Karpas-422 (cell line): Measurements from ENCODE around the gene HSF2BP. TPM values are rescaled to one million over a fixed set of nuclear protein-coding genes. Genes with fewer than 3 reads are reported as not detected.
"Not testable (repeated sequence)": the region's sequence is repeated elsewhere in the genome, so short reads cannot be mapped to it uniquely, and the experiment has no call there.

Source experiments
- DNase-seq: peaks from one replicate; pipeline ENCODE4 v3.0.0-alpha.2; 2015
- H2AFZ ChIP-seq: fragments of 200-600 bp; sonication (generic); 2 replicates; pipeline ENCODE4 v1.6.1; 2014; ENCODE audit warnings: antibody characterized with exemption, low read length, mixed read lengths
- H3K27ac ChIP-seq: fragments of 200-600 bp; sonication (generic); 2 replicates; pipeline ENCODE4 v1.5.1; 2014; ENCODE audit warnings: mild to moderate bottlenecking, low read length, moderate library complexity
- H3K27me3 ChIP-seq: fragments of 200-600 bp; sonication (generic); 2 replicates; pipeline ENCODE4 v1.6.1; 2014; ENCODE audit warnings: low read length, mixed read lengths
- H3K36me3 ChIP-seq: fragments of 200-600 bp; sonication (generic); 2 replicates; pipeline ENCODE4 v1.6.1; 2014; ENCODE audit warnings: low read length, mixed read lengths; ENCODE audit not compliant: insufficient read depth
- H3K4me1 ChIP-seq: fragments of 200-600 bp; sonication (generic); 2 replicates; pipeline ENCODE4 v1.6.1; 2014; ENCODE audit warnings: mild to moderate bottlenecking, low read length, mixed read lengths
- H3K4me2 ChIP-seq: fragments of 200-600 bp; sonication (generic); 2 replicates; pipeline ENCODE4 v1.6.1; 2014; ENCODE audit warnings: low read length, low read depth, mild to moderate bottlenecking; ENCODE audit not compliant: poor library complexity, severe bottlenecking
- H3K4me3 ChIP-seq: fragments of 200-600 bp; sonication (generic); 2 replicates; pipeline ENCODE4 v1.5.1; 2014; ENCODE audit warnings: mild to moderate bottlenecking, antibody characterized with exemption, low read length, mixed read lengths
- H3K79me2 ChIP-seq: fragments of 200-600 bp; sonication (generic); 2 replicates; pipeline ENCODE4 v1.6.1; 2014; ENCODE audit warnings: mild to moderate bottlenecking, low read length, mixed read lengths
- H3K9ac ChIP-seq: fragments of 200-600 bp; sonication (generic); 2 replicates; pipeline ENCODE4 v1.6.0; 2014; ENCODE audit warnings: low read length
- H3K9me2 ChIP-seq: fragments of 200-600 bp; sonication (generic), shearing (Covaris generic); replicated peaks from 2 replicates; pipeline ENCODE4 v1.6.0; 2014; ENCODE audit warnings: mild to moderate bottlenecking, low read length, moderate library complexity; ENCODE audit not compliant: insufficient read depth
- H3K9me3 ChIP-seq: fragments of 300-700, 200-600 bp; sonication (generic); 2 replicates; pipeline ENCODE4 v1.6.1; 2014; ENCODE audit warnings: low read length, mixed read lengths
- H4K20me1 ChIP-seq: fragments of 200-600 bp; sonication (generic); 2 replicates; pipeline ENCODE4 v1.6.1; 2014; ENCODE audit warnings: mild to moderate bottlenecking, antibody characterized with exemption, low read length, low read depth; ENCODE audit not compliant: insufficient read depth
- total RNA-seq: library from RNA; depleted of rRNA; stranded (reverse); fragments of >200 nt; shearing (Covaris generic); gene quantifications from 2 replicates; pipeline ENCODE4 v1.2.3, GENCODE V29; 2014; ENCODE audit warnings: low replicate concordance

The HSF2BP gene
- total RNA-seq, 1 experiment from 2014 or later, result 0.67 TPM

DNA sequence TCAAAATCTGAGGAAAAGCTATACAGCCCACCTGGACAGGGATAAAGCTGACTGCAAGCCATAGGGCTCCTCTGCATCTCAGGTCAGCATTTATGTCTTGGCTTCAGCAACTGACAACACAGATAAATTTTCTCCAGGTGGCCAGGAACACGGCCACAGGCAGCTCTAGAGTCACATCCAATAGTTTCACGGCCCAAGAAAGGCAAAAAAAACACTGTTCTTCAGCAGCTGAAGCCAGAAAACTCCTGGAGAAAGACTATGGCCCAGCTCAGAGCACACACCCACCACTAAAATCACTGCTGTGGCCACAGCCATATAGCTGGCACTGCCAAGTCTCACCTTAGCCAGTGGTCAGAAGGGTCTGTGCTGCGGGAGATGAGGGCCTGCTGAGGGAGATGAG lies 77.8 kb downstream of the HSF2BP start:
- H3K27me3 ChIP-seq, result no peaks in the 10 kb centered on the region
- no peaks in the 10 kb centered on the region for H3K36me3 ChIP-seq
- H2AFZ ChIP-seq, result no peak overlapping the region
- no peak overlapping the region for H3K4me3 ChIP-seq
- no peaks in the 10 kb centered on the region for H4K20me1 ChIP-seq
- H3K4me2 ChIP-seq, result no peak overlapping the region
- H3K79me2 ChIP-seq, result no peaks in the 10 kb centered on the region
- no peaks in the 10 kb centered on the region for H3K9me3 ChIP-seq
- H3K27ac ChIP-seq, result no peak overlapping the region
- H3K9ac ChIP-seq, result no peak overlapping the region
- DNase-seq, result no peak
- no peaks in the 10 kb centered on the region for H3K9me2 ChIP-seq
- H3K4me1 ChIP-seq, result no peaks in the 10 kb centered on the region

DNA sequence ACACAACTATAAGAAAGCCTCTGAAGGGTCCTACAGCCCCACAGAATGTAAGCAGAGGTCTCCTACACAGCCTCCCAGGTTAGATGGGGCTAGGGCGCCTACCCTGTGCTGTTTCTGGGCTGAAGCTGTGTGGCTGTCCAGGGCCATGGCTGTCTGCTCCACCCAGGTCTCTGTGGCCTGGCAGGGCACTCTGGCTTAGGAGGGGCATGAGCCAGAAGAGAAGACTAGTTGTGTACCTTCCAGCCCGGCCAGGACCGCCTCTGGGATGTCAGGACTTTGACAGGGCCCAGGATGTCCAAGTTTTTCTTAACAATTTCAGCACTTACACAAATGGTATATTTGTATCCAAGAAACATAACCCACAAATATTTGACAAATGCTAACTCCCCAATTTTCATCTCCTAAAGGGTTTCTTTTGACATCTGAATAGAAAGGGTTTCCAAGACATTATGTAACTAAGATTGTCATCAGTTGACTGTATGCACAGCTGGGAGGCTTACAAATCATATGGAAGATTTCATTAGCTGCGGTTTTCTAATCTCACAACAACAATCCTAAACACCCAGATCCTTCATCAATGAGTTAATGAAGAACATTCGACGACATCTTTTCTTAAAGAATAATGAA lies 80.5 kb downstream of the HSF2BP start:
- Histone ChIP-seq H3K4me2 (no peak overlapping the region), H3K27ac (no peak overlapping the region), H3K79me2 (no peaks in the 10 kb centered on the region), H3K27me3 (no peaks in the 10 kb centered on the region), H3K9me3 (no peaks in the 10 kb centered on the region), H2AFZ (no peak overlapping the region), H4K20me1 (no peaks in the 10 kb centered on the region), H3K36me3 (no peaks in the 10 kb centered on the region), H3K9me2 (no peaks in the 10 kb centered on the region), H3K4me3 (no peak overlapping the region), H3K4me1 (no peaks in the 10 kb centered on the region), H3K9ac (no peak overlapping the region)
- DNase-seq, result no peak

GRCh38 chr21:43575473-43575844 lies 83.8 kb downstream of the HSF2BP start:
- DNase-seq, result no peak
- no peaks in the 10 kb centered on the region for H3K79me2 ChIP-seq
- no peaks in the 10 kb centered on the region for H3K9me3 ChIP-seq
- no peak overlapping the region for H2AFZ ChIP-seq
- no peaks in the 10 kb centered on the region for H3K9me2 ChIP-seq
- H3K4me3 ChIP-seq, result no peak overlapping the region
- no peak overlapping the region for H3K27ac ChIP-seq
- no peaks in the 10 kb centered on the region for H4K20me1 ChIP-seq
- H3K36me3 ChIP-seq, result no peaks in the 10 kb centered on the region
- no peak overlapping the region for H3K9ac ChIP-seq
- no peak overlapping the region for H3K4me2 ChIP-seq
- H3K4me1 ChIP-seq, result no peaks in the 10 kb centered on the region
- H3K27me3 ChIP-seq, result no peaks in the 10 kb centered on the region

GRCh38 chr21:43574741-43575472 lies 84.4 kb downstream of the HSF2BP start:
- no peak overlapping the region for H2AFZ ChIP-seq
- H3K79me2 ChIP-seq, result no peaks in the 10 kb centered on the region
- no peak overlapping the region for H3K4me3 ChIP-seq
- no peaks in the 10 kb centered on the region for H3K27me3 ChIP-seq
- no peaks in the 10 kb centered on the region for H3K36me3 ChIP-seq
- no peak overlapping the region for H3K9ac ChIP-seq
- no peak overlapping the region for H3K4me2 ChIP-seq
- H3K27ac ChIP-seq, result no peak overlapping the region
- H3K9me2 ChIP-seq, result no peaks in the 10 kb centered on the region
- DNase-seq, result no peak
- H3K4me1 ChIP-seq, result no peaks in the 10 kb centered on the region
- no peaks in the 10 kb centered on the region for H3K9me3 ChIP-seq
- no peaks in the 10 kb centered on the region for H4K20me1 ChIP-seq

- no peak overlapping the region for H3K4me2 ChIP-seq
- H3K27me3 ChIP-seq, result no peaks in the 10 kb centered on the region
- H3K36me3 ChIP-seq, result no peaks in the 10 kb centered on the region
- no peak overlapping the region for H2AFZ ChIP-seq
- no peak overlapping the region for H3K9ac ChIP-seq
- H3K4me3 ChIP-seq, result no peak overlapping the region
- DNase-seq, result no peak
- H3K79me2 ChIP-seq, result no peaks in the 10 kb centered on the region
- no peaks in the 10 kb centered on the region for H3K4me1 ChIP-seq
- H4K20me1 ChIP-seq, result no peaks in the 10 kb centered on the region
- H3K9me3 ChIP-seq, result no peaks in the 10 kb centered on the region
- H3K9me2 ChIP-seq, result no peaks in the 10 kb centered on the region
- H3K27ac ChIP-seq, result no peak overlapping the region
These were observed 85.4 kb downstream of the HSF2BP start for GRCh38 chr21:43573921-43574320.

- Histone ChIP-seq H3K4me3 (no peak overlapping the region), H3K4me1 (no peaks in the 10 kb centered on the region), H3K36me3 (no peaks in the 10 kb centered on the region), H2AFZ (no peak overlapping the region), H3K9me2 (no peaks in the 10 kb centered on the region), H3K9ac (no peak overlapping the region), H3K79me2 (no peaks in the 10 kb centered on the region), H4K20me1 (no peaks in the 10 kb centered on the region), H3K4me2 (no peak overlapping the region), H3K27ac (no peak overlapping the region), H3K9me3 (no peaks in the 10 kb centered on the region), H3K27me3 (no peaks in the 10 kb centered on the region)
- DNase-seq, result no peak
These were observed 86.8 kb downstream of the HSF2BP start for GRCh38 chr21:43572446-43572845.

DNA sequence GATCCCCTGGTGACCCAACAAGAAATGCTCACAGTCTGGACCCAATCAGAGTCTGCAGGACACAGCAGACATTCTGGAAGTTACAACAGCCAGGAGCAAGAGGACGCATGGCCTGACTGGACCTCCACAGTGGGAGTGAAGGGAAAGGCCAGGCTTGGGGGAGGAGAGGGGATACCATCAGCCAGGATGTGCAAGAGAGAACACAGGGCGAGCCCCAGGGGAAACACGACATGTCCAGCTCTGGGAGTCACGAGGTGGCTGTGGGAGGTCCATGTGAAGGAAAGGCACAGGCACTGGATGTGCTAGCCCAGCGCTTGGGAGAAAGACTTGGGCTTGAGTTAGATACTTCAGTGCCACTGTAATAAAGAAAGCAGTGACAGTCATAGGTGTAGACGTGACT lies 87.3 kb downstream of the HSF2BP start:
- Histone ChIP-seq H3K79me2 (no peaks in the 10 kb centered on the region), H2AFZ (no peak overlapping the region), H3K4me2 (no peak overlapping the region), H3K27me3 (no peaks in the 10 kb centered on the region), H3K4me1 (no peaks in the 10 kb centered on the region), H3K4me3 (no peak overlapping the region), H3K36me3 (no peaks in the 10 kb centered on the region), H3K9ac (no peak overlapping the region), H3K9me3 (no peaks in the 10 kb centered on the region), H3K27ac (no peak overlapping the region), H3K9me2 (no peaks in the 10 kb centered on the region), H4K20me1 (no peaks in the 10 kb centered on the region)
- no peak for DNase-seq

GRCh38 chr21:43570195-43570594 lies 89.1 kb downstream of the HSF2BP start:
- H3K9ac ChIP-seq, H3K27ac ChIP-seq, H3K36me3 ChIP-seq, H3K79me2 ChIP-seq, H3K4me2 ChIP-seq, H3K4me3 ChIP-seq, DNase-seq, H2AFZ ChIP-seq, H3K27me3 ChIP-seq, H3K9me2 ChIP-seq, H3K9me3 ChIP-seq, H3K4me1 ChIP-seq, H4K20me1 ChIP-seq: not testable (repeated sequence)
